MM.1S (cell line): Measurements from ENCODE around the gene AMTN.
A peak's percentile ranks its signal among the peaks of the same experiment; 100 is the strongest.

ENCODE experiments used
- EZH2 ChIP-seq: fragments of 300-600 bp; sonication (generic); optimal IDR thresholded peaks from 2 replicates; pipeline ENCODE3; 2017; ENCODE audit warnings: low read depth, mild to moderate bottlenecking, antibody characterized with exemption, low read length, mixed read lengths
- EZH2phosphoT487 ChIP-seq: fragments of 300-600 bp; sonication (generic); IDR thresholded peaks from 2 replicates; pipeline ENCODE4 v1.6.1; 2018; ENCODE audit warnings: antibody characterized with exemption, low read length
- TF ChIP-seq, protein P1 (sequence below): fragments of 300-600 bp; sonication (generic); IDR thresholded peaks from 2 replicates; pipeline ENCODE4 v1.5.1; 2016; ENCODE audit warnings: antibody characterized with exemption, low read length, mixed read lengths

- TF ChIP-seq, protein P1, sequence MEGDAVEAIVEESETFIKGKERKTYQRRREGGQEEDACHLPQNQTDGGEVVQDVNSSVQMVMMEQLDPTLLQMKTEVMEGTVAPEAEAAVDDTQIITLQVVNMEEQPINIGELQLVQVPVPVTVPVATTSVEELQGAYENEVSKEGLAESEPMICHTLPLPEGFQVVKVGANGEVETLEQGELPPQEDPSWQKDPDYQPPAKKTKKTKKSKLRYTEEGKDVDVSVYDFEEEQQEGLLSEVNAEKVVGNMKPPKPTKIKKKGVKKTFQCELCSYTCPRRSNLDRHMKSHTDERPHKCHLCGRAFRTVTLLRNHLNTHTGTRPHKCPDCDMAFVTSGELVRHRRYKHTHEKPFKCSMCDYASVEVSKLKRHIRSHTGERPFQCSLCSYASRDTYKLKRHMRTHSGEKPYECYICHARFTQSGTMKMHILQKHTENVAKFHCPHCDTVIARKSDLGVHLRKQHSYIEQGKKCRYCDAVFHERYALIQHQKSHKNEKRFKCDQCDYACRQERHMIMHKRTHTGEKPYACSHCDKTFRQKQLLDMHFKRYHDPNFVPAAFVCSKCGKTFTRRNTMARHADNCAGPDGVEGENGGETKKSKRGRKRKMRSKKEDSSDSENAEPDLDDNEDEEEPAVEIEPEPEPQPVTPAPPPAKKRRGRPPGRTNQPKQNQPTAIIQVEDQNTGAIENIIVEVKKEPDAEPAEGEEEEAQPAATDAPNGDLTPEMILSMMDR = peak; percentile 98
- TF ChIP-seq EZH2 = no peak
- TF ChIP-seq EZH2phosphoT487 = no peak
Measured at GRCh38 chr4:70505151-70505748, 13.1 kb upstream of the AMTN start.
